Measurements from ENCODE around the gene ZNF600. TPM values are rescaled to one million over a fixed set of nuclear protein-coding genes. Genes with fewer than 3 reads are reported as not detected.

Gene ZNF600
- total RNA-seq, 2 donors from 2014 or later, result 26.2 to 32.3 TPM

DNA sequence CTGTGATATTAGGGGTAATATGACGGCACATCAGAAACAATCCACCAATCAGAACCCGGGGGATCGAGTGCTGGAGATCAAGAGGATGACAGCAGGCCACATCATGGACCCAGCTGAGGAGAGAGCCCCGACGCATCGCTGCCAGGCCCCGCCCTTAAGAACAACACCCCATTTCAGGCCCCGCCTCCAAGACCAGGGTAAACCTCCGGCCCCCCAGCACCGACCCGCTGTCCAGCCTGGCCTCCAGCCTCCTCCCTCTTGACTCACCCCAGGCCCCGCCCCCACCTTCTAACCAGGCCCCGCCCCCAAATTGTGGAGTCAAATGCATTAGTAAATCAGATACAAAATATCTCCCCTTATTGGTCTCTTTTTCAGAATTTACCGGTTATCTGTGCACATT, 47.0 kb downstream of the ZNF600 start:
- Histone ChIP-seq H3K27ac (ENCODE audit: low read depth, low read length) (no peak overlapping the region), H3K4me3 (ENCODE audit: low read length) (peak overlapping the region; percentile 41), H3K27me3 (ENCODE audit: control insufficient read depth, insufficient read depth, low read length, poor library complexity, severe bottlenecking) (no peaks in the 10 kb centered on the region), H3K36me3 (ENCODE audit: control insufficient read depth, insufficient read depth, low read length) (no peaks in the 10 kb centered on the region), H3K4me1 (ENCODE audit: control insufficient read depth, insufficient read depth, low read length) (peaks cover 19% of the 10 kb centered on the region), H3K9ac (ENCODE audit: extremely low read depth, low read length, poor library complexity, severe bottlenecking) (no peak overlapping the region), H3K9me3 (ENCODE audit: control insufficient read depth, low read length) (peaks cover 20% of the 10 kb centered on the region)
- 93 to 96% methylated on average over 4 to 9 of the region's 14 CpGs for whole genome bisulfite sequencing, 2 experiments (ENCODE audit: insufficient coverage in 1 of 2, insufficient read length in 1 of 2)
- peak; percentile 46 for DNase-seq
- Mint-ChIP-seq H3K27me3 (ENCODE audit: insufficient read depth) (no peaks in the 10 kb centered on the region), H3K27ac (no peak overlapping the region), H3K4me3 (no peak overlapping the region), H3K9me3 (peaks cover 11% of the 10 kb centered on the region), H3K36me3 (ENCODE audit: low read depth) (peaks cover 5% of the 10 kb centered on the region), H3K4me1 (peaks cover 61% of the 10 kb centered on the region)
- TF ChIP-seq, protein P1, sequence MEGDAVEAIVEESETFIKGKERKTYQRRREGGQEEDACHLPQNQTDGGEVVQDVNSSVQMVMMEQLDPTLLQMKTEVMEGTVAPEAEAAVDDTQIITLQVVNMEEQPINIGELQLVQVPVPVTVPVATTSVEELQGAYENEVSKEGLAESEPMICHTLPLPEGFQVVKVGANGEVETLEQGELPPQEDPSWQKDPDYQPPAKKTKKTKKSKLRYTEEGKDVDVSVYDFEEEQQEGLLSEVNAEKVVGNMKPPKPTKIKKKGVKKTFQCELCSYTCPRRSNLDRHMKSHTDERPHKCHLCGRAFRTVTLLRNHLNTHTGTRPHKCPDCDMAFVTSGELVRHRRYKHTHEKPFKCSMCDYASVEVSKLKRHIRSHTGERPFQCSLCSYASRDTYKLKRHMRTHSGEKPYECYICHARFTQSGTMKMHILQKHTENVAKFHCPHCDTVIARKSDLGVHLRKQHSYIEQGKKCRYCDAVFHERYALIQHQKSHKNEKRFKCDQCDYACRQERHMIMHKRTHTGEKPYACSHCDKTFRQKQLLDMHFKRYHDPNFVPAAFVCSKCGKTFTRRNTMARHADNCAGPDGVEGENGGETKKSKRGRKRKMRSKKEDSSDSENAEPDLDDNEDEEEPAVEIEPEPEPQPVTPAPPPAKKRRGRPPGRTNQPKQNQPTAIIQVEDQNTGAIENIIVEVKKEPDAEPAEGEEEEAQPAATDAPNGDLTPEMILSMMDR (conservative IDR thresholded peaks at IDR 0.05), result no peak

DNA sequence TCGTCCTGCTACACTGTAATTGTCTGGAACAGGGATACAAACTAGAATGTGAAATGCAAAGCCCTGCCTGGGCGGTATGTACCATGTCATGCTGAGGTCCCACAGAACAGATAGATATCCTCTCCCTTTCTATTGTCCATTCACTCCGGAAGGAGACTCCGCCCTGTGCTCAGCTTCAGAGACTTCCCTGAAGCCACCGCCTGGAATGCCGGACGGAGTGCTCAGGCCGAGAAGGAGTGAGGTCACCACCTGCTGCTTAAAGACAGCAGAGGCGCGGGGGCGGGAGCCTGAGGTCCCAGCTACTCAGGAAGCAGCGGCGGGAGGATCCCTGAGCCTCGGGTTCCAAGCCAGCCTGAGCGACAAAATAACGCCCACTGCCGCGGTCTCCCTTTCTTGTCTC, 50.9 kb downstream of the ZNF600 start:
- TF ChIP-seq, protein P1 (conservative IDR thresholded peaks at IDR 0.05), result no peak
- Histone ChIP-seq H3K4me3 (ENCODE audit: low read length) (peak overlapping the region; percentile 98), H3K4me1 (ENCODE audit: control insufficient read depth, insufficient read depth, low read length) (peaks cover 8% of the 10 kb centered on the region), H3K9ac (ENCODE audit: extremely low read depth, low read length, poor library complexity, severe bottlenecking) (peak overlapping the region; percentile 58), H3K9me3 (ENCODE audit: control insufficient read depth, low read length) (peaks cover 16% of the 10 kb centered on the region), H3K27ac (ENCODE audit: low read depth, low read length) (peak overlapping the region; percentile 92), H3K36me3 (ENCODE audit: control insufficient read depth, insufficient read depth, low read length) (peaks cover 12% of the 10 kb centered on the region), H3K27me3 (ENCODE audit: control insufficient read depth, insufficient read depth, low read length, poor library complexity, severe bottlenecking) (no peaks in the 10 kb centered on the region)
- peaks cover 19% of the 10 kb centered on the region for H3K36me3 Mint-ChIP-seq (ENCODE audit: low read depth)
- DNase-seq, result peak; percentile 95
- H3K4me1 Mint-ChIP-seq, result peaks cover 36% of the 10 kb centered on the region
- peaks cover 11% of the 10 kb centered on the region for H3K9me3 Mint-ChIP-seq
- peak overlapping the region; percentile 77 for H3K4me3 Mint-ChIP-seq
- H3K27me3 Mint-ChIP-seq (ENCODE audit: insufficient read depth), result no peaks in the 10 kb centered on the region
- peak overlapping the region; percentile 100 for H3K27ac Mint-ChIP-seq
- 27 to 55% methylated on average over 11 to 18 of the region's 18 CpGs for WGBS, 2 experiments (ENCODE audit: insufficient coverage in 1 of 2, insufficient read length in 1 of 2)

DNA sequence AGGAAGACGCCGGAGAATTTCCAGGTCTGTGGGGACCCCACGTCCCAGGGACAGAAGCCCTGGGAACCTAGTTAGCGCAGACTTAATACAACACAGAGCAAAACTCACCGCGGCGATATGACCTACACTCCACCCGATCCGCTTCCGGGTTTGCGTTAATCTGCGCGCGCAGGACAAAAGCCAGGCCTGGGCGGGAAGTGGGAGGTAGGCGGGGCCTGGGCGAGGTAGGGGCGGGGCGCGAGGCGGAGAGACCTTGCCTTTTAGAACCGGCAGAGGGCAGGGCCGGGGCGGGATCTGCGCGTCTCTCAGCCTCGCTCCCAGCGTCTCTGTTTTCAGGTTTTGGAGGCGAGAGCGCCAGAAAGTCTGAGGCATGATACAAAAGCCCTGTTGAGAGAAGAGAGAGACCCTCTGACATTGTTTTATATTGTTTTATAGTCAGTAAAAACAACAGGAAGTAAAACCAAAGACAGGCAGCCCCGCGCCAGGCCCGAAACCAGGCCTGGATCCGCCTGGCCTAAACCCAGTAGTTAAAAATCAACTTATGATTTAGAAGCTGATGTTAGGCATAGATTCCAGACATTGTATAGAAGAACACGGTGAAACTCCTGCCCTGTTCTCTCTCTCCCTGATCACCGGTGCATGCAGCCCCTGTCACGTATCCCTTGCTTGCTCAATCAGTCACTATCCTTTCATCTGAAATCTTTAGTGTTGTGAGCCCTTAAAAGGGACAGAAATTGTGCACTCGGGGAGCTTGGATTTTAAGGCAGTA, 51.5 kb downstream of the ZNF600 start, which contains the start of gene ZNF611:
Gene ZNF611, minus strand, starts transcription at position 152 of the 769 bp plus-strand sequence. CDS start 19,150 bp downstream, outside the sequence.
- Mint-ChIP-seq H3K4me1 (peaks cover 29% of the 10 kb centered on the region), H3K4me3 (peak within 1 kb of the TSS; percentile 77), H3K9me3 (peaks cover 11% of the 10 kb centered on the region), H3K36me3 (ENCODE audit: low read depth) (peaks cover 21% of the 10 kb centered on the region), H3K27me3 (ENCODE audit: insufficient read depth) (no peaks in the 10 kb centered on the region), H3K27ac (peak within 1 kb of the TSS; percentile 100)
- Histone ChIP-seq H3K27me3 (ENCODE audit: control insufficient read depth, insufficient read depth, low read length, poor library complexity, severe bottlenecking) (no peaks in the 10 kb centered on the region), H3K9me3 (ENCODE audit: control insufficient read depth, low read length) (peaks cover 16% of the 10 kb centered on the region), H3K4me1 (ENCODE audit: control insufficient read depth, insufficient read depth, low read length) (peaks cover 7% of the 10 kb centered on the region), H3K27ac (ENCODE audit: low read depth, low read length) (peak within 1 kb of the TSS; percentile 92), H3K4me3 (ENCODE audit: low read length) (peak within 1 kb of the TSS; percentile 98), H3K36me3 (ENCODE audit: control insufficient read depth, insufficient read depth, low read length) (peaks cover 12% of the 10 kb centered on the region), H3K9ac (ENCODE audit: extremely low read depth, low read length, poor library complexity, severe bottlenecking) (peak within 1 kb of the TSS; percentile 88)
- DNase-seq, result peak; percentile 99
- WGBS, 2 experiments (ENCODE audit: insufficient coverage in 1 of 2, insufficient read length in 1 of 2), result 11 to 17% methylated on average over 23 to 38 of the region's 38 CpGs
- TF ChIP-seq, protein P1 (conservative IDR thresholded peaks at IDR 0.05), result peak; percentile 85
